Bone marrow (tissue), 2 donors: Measurements from ENCODE around the gene TAB2.
A peak's percentile ranks its signal among the peaks of the same experiment; 100 is the strongest.

Experiments used
- DNase-seq, 2 donors: peaks; one replicate each; lab custom pipeline; 2025; lab: John Stamatoyannopoulos, UW

Gene TAB2

GRCh38 chr6:149414821-149415220, 97.3 kb downstream of the TAB2 start:
- DNase-seq = no peak

- DNase-seq = no peak
Measured at GRCh38 chr6:149419696-149420404, 102.3 kb downstream of the TAB2 start.

- no peak for DNase-seq
Measured at GRCh38 chr6:149421132-149421531, 103.6 kb downstream of the TAB2 start.

GRCh38 chr6:149422581-149422980, 105.1 kb downstream of the TAB2 start:
- no peak for DNase-seq

GRCh38 chr6:149423964-149424440, 106.5 kb downstream of the TAB2 start:
- DNase-seq = no peak

GRCh38 chr6:149425224-149425623, 107.7 kb downstream of the TAB2 start:
- no peak for DNase-seq

- no peak for DNase-seq
Measured at GRCh38 chr6:149425754-149426153, 108.2 kb downstream of the TAB2 start.

- no peak for DNase-seq
Measured at GRCh38 chr6:149428606-149429005, 111.1 kb downstream of the TAB2 start.

GRCh38 chr6:149429427-149430360, 112.2 kb downstream of the TAB2 start:
- DNase-seq = no peak

- DNase-seq = peak; percentile 71 to 76
Measured at GRCh38 chr6:149431905-149432775, 114.6 kb downstream of the TAB2 start.

GRCh38 chr6:149433405-149433804, 115.9 kb downstream of the TAB2 start:
- DNase-seq = no peak

- no peak for DNase-seq
Measured at GRCh38 chr6:149433881-149434280, 116.4 kb downstream of the TAB2 start.

- DNase-seq = no peak
Measured at GRCh38 chr6:149435919-149436586, 118.5 kb downstream of the TAB2 start.

GRCh38 chr6:149436647-149437046, 119.1 kb downstream of the TAB2 start:
- no peak for DNase-seq

- no peak for DNase-seq
Measured at GRCh38 chr6:149437212-149437611, 119.7 kb downstream of the TAB2 start.

- DNase-seq = peak in 1 of 2 donors; percentile 39
Measured at GRCh38 chr6:149438855-149439254, 121.3 kb downstream of the TAB2 start.

GRCh38 chr6:149439626-149440025, 122.1 kb downstream of the TAB2 start:
- DNase-seq = no peak

GRCh38 chr6:149440735-149441671, 123.5 kb downstream of the TAB2 start:
- no peak for DNase-seq

- no peak for DNase-seq
Measured at GRCh38 chr6:149441740-149442139, 124.2 kb downstream of the TAB2 start.
